ENCODE measurements around the gene CNTNAP4. TPM values are rescaled to one million over a fixed set of nuclear protein-coding genes. Genes with fewer than 3 reads are reported as not detected.

CNTNAP4 gene
- total and polyA plus RNA-seq, 5 experiments from 2014 or later = not detected

DNA sequence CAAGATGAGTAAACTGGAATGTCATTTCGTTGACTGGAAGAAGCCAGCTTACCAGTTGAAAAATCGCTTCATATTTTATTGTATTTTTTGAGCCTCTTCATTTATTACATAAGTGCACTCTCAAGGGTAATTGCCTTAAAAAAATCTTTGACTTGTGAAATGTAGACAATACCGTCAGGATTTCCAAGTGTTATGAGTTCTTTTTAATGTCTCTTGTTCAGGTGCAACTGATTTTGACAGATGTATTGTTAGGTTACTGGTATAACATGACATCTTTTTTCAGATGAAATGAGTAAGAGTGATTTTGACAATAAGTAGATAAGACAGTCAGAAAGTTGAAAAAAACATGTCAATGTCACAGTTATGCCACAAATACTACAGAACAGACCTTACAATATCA, 169.1 kb downstream of the CNTNAP4 start:
- Mint-ChIP-seq H3K4me3 (no peak overlapping the region), H3K27me3 (peaks cover 0 to 2% (median 0%) of the 10 kb centered on the region in 5 donors), H3K4me1 (peaks cover 0 to 2% (median 0%) of the 10 kb centered on the region in 4 donors), H3K9me3 (peaks cover 0 to 22% (median 3%) of the 10 kb centered on the region in 9 donors), H3K27ac (no peak overlapping the region), H3K36me3 (no peaks in the 10 kb centered on the region)
- ATAC-seq (no peak), DNase-seq (no peak)
- POLR2A ChIA-PET = no interaction called here

DNA sequence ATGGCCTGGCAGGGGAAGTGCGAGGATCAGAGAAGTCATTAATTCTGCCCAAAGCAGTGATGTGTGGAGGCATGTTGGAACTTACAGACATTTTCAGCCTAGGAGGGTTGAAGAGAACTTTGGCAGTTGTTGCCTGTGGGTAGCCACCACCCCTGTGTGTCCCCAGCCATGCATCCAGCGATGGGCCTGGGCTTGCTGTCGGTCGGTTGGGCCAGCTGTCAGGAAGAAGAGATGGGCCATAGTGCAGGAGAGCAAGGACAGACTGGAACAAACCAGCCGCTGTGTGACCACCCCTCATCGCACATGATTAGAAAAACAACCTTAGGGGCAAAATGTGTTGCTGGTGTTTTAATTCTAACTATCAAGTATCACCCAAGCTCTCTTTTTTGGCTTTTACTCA, 173.7 kb downstream of the CNTNAP4 start:
- POLR2A ChIA-PET = no interaction called here
- H3K27me3 Mint-ChIP-seq = no peaks in the 10 kb centered on the region
- H3K27ac Mint-ChIP-seq = no peak overlapping the region

GRCh38 chr16:76455257-76455656, 178.1 kb downstream of the CNTNAP4 start:
- Mint-ChIP-seq H3K27ac (no peak overlapping the region), H3K36me3 (no peaks in the 10 kb centered on the region), H3K9me3 (peaks cover 0 to 9% (median 0%) of the 10 kb centered on the region in 9 donors), H3K4me3 (no peak overlapping the region), H3K4me1 (no peaks in the 10 kb centered on the region), H3K27me3 (no peaks in the 10 kb centered on the region)
- no peak for ATAC-seq
- DNase-seq = no peak
- POLR2A ChIA-PET = no interaction called here

More for the DNA sequence above, 173.7 kb downstream of the CNTNAP4 start:
- H3K4me1 Mint-ChIP-seq = no peaks in the 10 kb centered on the region
- H3K4me3 Mint-ChIP-seq = no peak overlapping the region
- DNase-seq (no peak), ATAC-seq (no peak)
- H3K9me3 Mint-ChIP-seq = peaks cover 0 to 11% (median 3%) of the 10 kb centered on the region in 9 donors
- H3K36me3 Mint-ChIP-seq = no peaks in the 10 kb centered on the region

- no peak for DNase-seq
- no peak overlapping the region for H3K27ac Mint-ChIP-seq
- H3K36me3 Mint-ChIP-seq = no peaks in the 10 kb centered on the region
- H3K27me3 Mint-ChIP-seq = no peaks in the 10 kb centered on the region
- POLR2A ChIA-PET = no interaction called here
- peaks cover 0 to 3% (median 0%) of the 10 kb centered on the region in 9 donors for H3K9me3 Mint-ChIP-seq
- H3K4me3 Mint-ChIP-seq = no peak overlapping the region
- H3K4me1 Mint-ChIP-seq = no peaks in the 10 kb centered on the region
- ATAC-seq = no peak
Measured at GRCh38 chr16:76456016-76456415, 178.8 kb downstream of the CNTNAP4 start.

DNA sequence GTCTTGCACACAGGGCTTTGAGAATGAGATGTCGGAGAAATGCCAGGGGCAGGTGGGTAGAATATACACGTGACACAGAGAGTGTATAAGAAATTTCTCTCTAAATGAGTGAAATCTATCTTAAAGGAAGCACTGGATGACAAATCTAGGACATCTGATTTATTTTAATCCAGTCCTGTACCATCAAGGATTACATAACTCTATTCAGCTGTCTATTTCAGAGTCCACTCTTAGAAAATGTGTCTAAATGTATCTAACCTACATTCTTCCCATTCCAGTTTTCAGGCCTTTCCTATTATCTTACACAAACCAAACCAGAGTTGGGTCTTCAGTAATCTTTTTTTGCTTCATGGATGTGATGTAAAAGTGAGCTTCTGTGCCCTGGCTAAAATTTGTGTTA, 181.9 kb downstream of the CNTNAP4 start:
- POLR2A ChIA-PET = no interaction called here
- no peaks in the 10 kb centered on the region for H3K36me3 Mint-ChIP-seq
- DNase-seq (no peak), ATAC-seq (no peak)
- H3K4me3 Mint-ChIP-seq = no peak overlapping the region
- H3K27ac Mint-ChIP-seq = no peak overlapping the region
- H3K9me3 Mint-ChIP-seq = peaks cover 0 to 1% (median 0%) of the 10 kb centered on the region in 9 donors
- no peaks in the 10 kb centered on the region for H3K4me1 Mint-ChIP-seq
- no peaks in the 10 kb centered on the region for H3K27me3 Mint-ChIP-seq

- POLR2A ChIA-PET = no interaction called here
- Mint-ChIP-seq H3K27me3 (no peaks in the 10 kb centered on the region), H3K36me3 (no peaks in the 10 kb centered on the region), H3K4me1 (no peaks in the 10 kb centered on the region), H3K4me3 (no peak overlapping the region), H3K27ac (no peak overlapping the region), H3K9me3 (peaks cover 0 to 2% (median 0%) of the 10 kb centered on the region in 9 donors)
- no peak for DNase-seq
- no peak for ATAC-seq
Measured at GRCh38 chr16:76461836-76462235, 184.6 kb downstream of the CNTNAP4 start.

DNA sequence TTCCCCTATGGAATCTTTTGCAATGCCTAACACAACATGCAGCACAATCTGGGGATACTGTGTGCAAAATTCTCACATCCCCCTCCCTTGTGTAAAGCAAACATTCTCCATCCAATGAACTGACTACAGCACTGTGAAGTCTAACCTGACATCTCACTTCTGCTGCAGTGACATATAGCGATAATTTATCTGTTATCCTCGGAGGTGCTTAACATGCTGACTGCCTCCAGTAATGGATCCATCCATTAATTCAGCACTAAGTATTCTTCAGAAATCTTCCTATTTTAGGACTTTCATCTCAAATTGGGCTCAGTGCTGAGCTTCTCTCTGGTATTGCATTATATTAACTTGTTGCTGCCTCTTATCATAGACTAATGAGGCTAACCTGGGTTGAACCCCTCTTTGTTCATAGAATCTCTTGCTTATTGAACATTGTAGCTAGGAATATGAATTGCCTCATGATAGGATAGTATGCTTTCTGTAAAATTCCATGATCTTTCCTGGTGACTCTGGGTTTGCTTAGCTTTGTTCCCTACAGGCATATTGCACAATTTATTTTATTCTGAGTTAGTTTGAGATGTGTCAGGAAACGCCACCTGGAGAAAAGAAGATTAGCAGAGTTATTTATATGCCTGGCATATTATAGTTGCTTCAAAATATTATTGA, 187.9 kb downstream of the CNTNAP4 start:
- Mint-ChIP-seq H3K27ac (no peak overlapping the region), H3K4me1 (no peaks in the 10 kb centered on the region), H3K27me3 (no peaks in the 10 kb centered on the region), H3K9me3 (peaks cover 0 to 2% (median 0%) of the 10 kb centered on the region in 9 donors), H3K36me3 (no peaks in the 10 kb centered on the region), H3K4me3 (no peak overlapping the region)
- no peak for ATAC-seq
- POLR2A ChIA-PET = no interaction called here
- no peak for DNase-seq

DNA sequence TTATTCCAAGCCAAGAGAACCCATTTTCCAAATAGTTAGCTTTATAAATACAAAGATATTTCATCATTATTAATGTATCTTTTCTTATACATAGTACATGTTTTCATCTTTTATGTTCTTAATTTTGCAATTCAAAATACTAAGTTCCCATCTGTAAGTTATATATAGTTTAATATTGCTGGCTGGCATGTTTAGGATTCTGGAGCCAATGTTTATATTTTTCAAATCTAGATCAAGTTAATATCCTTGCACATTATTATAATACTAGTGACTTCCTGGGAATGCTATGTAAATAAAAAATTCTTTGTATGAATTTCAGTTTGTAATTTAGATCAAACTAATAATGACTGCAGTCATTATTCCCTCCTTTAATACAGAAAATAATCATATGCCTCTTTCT, 189.7 kb downstream of the CNTNAP4 start:
- Mint-ChIP-seq H3K9me3 (peaks cover 0 to 16% (median 1%) of the 10 kb centered on the region in 9 donors), H3K27ac (no peak overlapping the region), H3K4me3 (no peak overlapping the region), H3K27me3 (no peaks in the 10 kb centered on the region), H3K4me1 (no peaks in the 10 kb centered on the region), H3K36me3 (no peaks in the 10 kb centered on the region)
- DNase-seq = no peak
- POLR2A ChIA-PET = no interaction called here
- ATAC-seq = no peak

DNA sequence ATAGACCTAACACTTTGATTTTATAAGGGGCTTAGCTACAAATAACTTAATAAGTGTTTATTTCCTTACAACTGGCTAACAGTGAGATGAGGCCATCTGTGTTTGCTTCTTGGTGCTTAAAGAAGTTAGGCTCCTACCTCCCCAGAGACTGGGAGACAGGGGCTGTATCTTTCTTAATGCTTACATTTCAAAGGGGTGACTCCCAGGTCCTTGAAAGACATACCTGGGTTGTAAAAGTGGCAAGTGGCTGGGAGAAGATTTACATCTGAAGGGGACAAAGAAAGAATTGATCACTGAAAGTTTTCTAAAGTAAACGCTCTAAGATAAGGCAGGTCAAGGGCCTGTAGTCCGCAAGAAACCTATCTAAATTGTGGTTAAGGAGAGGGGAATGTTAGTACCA, 196.8 kb downstream of the CNTNAP4 start:
- Mint-ChIP-seq H3K36me3 (no peaks in the 10 kb centered on the region), H3K9me3 (peaks cover 0 to 17% (median 2%) of the 10 kb centered on the region in 9 donors), H3K27me3 (no peaks in the 10 kb centered on the region), H3K4me3 (no peak overlapping the region), H3K4me1 (no peaks in the 10 kb centered on the region), H3K27ac (no peak overlapping the region)
- no peak for ATAC-seq
- POLR2A ChIA-PET = no interaction called here
- DNase-seq = no peak

GRCh38 chr16:76478105-76478504, 200.9 kb downstream of the CNTNAP4 start:
- Mint-ChIP-seq H3K4me3 (no peak overlapping the region), H3K27ac (no peak overlapping the region), H3K36me3 (no peaks in the 10 kb centered on the region), H3K27me3 (no peaks in the 10 kb centered on the region), H3K4me1 (no peaks in the 10 kb centered on the region), H3K9me3 (peaks cover 0 to 14% (median 3%) of the 10 kb centered on the region in 9 donors)
- no peak for ATAC-seq
- POLR2A ChIA-PET = no interaction called here
- no peak for DNase-seq

- Mint-ChIP-seq H3K4me1 (no peaks in the 10 kb centered on the region), H3K4me3 (no peak overlapping the region), H3K36me3 (no peaks in the 10 kb centered on the region), H3K27ac (no peak overlapping the region), H3K27me3 (no peaks in the 10 kb centered on the region), H3K9me3 (peaks cover 0 to 20% (median 1%) of the 10 kb centered on the region in 9 donors)
- POLR2A ChIA-PET = no interaction called here
- no peak for ATAC-seq
- DNase-seq = no peak
Measured at GRCh38 chr16:76483307-76483909, 206.2 kb downstream of the CNTNAP4 start.

DNA sequence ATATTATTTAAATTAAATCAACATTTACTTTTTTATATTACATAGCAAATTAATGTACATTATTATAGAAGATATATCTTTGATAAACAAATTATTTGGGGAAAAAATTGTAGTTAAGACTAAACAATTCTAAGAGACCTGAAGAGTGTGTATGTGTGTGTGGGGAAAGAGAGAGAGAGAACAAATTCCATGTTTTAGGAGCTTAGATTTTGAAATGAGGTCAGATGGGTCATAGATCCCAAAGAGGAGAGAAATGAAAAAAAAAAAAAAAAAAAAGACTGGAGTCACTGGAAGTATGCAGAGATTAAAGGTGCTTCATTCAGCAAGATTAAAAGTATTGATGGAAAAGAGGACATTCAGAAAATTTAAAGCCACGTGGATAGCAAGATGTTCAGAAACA, 206.8 kb downstream of the CNTNAP4 start:
- DNase-seq = no peak
- H3K9me3 Mint-ChIP-seq = peaks cover 0 to 20% (median 1%) of the 10 kb centered on the region in 9 donors
- no peaks in the 10 kb centered on the region for H3K27me3 Mint-ChIP-seq
- ATAC-seq = no peak
- H3K27ac Mint-ChIP-seq = no peak overlapping the region
- H3K4me1 Mint-ChIP-seq = no peaks in the 10 kb centered on the region
- H3K4me3 Mint-ChIP-seq = no peak overlapping the region
- POLR2A ChIA-PET = no interaction called here
- no peaks in the 10 kb centered on the region for H3K36me3 Mint-ChIP-seq

GRCh38 chr16:76486740-76487139, 209.5 kb downstream of the CNTNAP4 start:
- DNase-seq (no peak), ATAC-seq (no peak)
- Mint-ChIP-seq H3K27me3 (no peaks in the 10 kb centered on the region), H3K4me3 (no peak overlapping the region), H3K36me3 (no peaks in the 10 kb centered on the region), H3K9me3 (peaks cover 2 to 30% (median 6%) of the 10 kb centered on the region in 9 donors), H3K27ac (no peak overlapping the region), H3K4me1 (no peaks in the 10 kb centered on the region)
- POLR2A ChIA-PET = no interaction called here

Measured in naive thymus-derived CD8-positive, alpha-beta T cell (primary cell).